Activated T-helper 1 cell treated with anti-CD3 and anti-CD28 coated beads, Interleukin-2, amount 50 U/mL, for 16 hours (primary cell): ENCODE data around the gene TMCO4.

Source experiments
- DNase-seq, 2 donors: peaks; one replicate each; pipeline ENCODE4 v3.0.0-alpha.2; 2020; ENCODE audit warnings: low read depth in 1 of 2, low spot score in 1 of 2

Gene TMCO4

DNA sequence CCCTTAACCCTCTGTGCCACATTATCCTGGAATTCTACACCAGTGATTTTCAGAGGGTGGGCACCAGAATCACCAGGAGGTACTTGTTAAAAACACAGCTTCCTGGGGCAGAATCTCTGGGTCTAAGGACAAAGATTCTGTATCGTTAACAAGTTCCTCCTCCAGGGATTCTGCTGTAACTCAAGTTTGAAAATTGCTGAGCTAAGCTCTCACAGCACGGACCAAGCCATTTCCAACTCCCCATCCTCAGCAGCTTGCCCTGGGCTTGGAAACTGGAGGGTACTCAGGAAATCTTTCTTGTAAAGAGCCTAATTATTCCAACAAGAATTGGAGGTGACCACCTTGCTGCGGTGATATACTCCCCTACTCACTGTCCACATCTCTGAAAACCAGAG is 48.8 kb downstream of the TMCO4 start:
- no peak for DNase-seq

DNA sequence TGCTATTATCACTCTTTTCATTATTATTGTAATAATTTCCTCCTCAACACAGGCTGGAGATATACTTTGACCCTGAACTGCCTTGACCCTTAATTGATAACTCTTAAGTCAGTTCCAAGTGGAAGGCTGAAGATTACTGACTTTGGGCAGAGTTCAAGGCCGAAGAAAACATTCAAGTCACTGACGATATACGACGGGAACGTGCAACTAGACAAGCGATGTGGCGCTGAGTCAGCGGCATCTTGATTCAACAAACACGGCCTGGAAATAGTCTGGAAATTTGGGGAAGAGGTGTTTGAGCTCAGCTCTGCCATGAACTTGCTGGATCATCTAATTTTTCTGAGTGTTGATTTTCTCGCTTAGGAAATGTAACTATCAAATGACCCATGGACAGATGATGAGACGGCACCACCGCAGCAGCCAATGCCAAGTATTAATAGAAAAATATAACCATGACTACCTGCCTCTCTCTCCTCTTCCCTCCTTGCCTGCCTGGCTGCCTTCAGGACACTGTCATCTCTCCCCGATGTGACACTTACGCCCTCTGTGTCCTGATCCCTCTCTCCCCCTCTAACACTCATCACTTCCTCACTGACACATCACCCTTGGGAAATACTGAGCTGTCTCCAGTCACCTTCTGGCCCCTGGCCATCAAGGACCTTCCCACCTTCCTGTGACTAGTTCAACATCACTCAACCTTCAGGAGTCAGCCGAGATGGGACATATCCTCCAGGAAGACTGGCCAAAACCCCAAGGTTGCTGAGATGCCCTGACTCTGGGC is 49.4 kb downstream of the TMCO4 start:
- no peak for DNase-seq

DNA sequence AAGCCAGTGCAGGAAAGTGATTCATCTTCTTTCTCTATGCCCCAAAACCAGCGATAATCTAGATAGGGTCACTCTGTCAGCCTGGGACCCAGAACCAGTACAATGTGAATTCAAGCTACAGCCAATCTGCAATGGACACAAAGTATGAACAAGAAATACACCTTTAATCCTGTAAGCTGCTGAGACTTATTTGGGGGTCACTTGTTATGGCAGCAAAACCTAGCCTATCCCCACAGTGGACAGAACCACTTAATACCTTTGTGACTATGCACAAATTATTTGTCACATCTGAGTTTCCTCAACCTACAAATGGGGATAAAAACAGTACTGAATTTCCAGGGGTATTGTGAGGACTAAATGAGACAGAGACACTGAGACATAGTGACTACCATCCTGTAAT is 50.0 kb downstream of the TMCO4 start:
- no peak for DNase-seq

- DNase-seq, result no peak
Measured at GRCh38 chr1:19747761-19748160, 52.0 kb downstream of the TMCO4 start.

DNA sequence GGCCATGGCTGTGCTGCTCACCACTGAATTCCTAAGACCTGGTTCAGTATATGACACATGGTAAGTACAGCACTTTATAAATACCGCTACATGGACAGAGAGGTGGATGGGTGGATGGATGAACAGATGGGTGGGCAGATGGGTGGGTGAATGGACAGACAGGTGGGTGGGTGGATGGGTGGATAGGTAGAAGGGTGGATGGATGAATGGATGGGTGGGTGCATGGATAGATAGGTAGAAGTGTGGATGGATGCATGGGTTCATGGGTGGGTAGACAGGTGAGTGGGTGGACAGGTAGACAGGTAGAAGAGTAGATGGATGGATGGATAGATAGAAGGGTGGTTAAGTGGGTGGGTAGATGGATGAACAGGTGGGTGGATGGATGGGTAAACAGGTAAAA is 54.8 kb downstream of the TMCO4 start:
- DNase-seq, result no peak

- DNase-seq, result no peak
Measured at GRCh38 chr1:19744335-19744743, 55.4 kb downstream of the TMCO4 start.

DNA sequence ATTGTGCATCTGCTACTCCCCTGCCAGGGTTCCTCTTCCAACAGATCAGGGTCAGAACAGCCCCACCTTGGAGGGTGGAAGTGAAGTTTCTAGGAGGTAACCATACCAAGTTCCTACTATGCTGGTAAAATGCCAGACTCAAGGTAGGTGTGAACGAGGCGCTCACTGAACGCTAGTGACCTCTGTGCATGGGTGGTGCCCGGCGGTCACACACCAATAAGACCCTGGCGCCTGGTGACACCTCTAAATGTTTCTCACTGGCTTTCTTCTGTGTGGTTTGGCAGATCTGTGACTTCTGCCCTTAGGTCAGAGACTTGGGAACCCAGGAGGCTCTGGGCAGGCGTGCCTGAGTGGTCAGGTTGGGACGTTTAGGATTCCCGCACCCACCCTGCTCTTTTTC is 55.9 kb downstream of the TMCO4 start:
- no peak for DNase-seq

GRCh38 chr1:19743180-19743579 is 56.5 kb downstream of the TMCO4 start:
- no peak for DNase-seq

GRCh38 chr1:19739628-19740027 is 60.1 kb downstream of the TMCO4 start:
- DNase-seq, result no peak

- no peak for DNase-seq
Measured at GRCh38 chr1:19738669-19739068, 61.0 kb downstream of the TMCO4 start.

DNA sequence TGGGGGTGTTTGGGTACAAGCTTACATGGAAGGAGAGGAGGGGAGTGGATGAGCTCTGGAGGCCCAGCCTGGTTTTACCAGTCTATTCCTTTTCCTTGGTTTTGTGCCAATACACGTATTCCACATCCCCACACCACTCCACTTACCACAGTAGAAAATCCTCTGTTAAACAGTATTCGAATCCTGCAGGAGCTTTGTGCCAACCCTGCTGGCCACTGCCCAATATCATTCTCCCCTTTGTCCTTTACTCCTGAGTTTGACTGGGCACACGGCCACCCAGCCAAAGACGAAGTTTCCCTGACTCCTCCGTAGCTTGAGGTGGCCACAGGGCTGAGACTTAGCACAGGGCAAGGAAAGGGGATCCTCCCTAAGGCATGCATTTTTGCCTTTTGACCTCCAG is 61.6 kb downstream of the TMCO4 start:
- no peak for DNase-seq

DNA sequence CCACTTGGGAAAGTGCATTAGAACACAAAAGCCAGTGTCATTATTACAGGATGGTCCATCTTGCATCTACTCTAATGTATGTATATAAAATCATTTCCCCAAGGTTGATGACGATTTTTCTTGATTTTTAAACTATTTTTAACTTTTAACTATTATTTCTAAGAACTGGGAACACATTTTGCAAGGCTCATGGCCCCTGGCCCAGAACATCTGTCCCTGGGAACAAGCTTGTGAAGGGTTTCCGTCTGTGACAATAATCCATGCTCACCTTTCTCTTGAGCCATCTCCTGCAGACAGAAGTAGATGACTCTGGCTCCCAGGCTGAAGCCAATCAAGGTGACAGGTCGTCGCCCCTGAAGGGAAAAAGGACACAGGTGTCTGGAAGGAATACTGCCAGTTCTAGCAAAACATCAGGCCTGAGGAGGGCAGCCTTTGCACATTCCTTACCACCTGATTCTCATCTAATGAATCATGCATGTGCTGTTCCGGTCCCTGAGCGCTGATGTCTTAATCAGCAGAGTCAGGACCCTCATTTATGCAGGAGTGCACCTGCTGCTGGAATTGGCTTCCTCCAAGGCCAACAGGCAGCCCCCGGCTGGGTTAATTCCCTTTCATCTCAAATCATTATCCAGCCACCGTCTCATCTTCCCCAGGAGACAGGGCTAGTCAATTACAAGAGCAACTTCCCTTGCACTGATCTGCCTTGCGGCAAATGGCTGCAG is 62.5 kb downstream of the TMCO4 start:
- DNase-seq, result no peak

DNA sequence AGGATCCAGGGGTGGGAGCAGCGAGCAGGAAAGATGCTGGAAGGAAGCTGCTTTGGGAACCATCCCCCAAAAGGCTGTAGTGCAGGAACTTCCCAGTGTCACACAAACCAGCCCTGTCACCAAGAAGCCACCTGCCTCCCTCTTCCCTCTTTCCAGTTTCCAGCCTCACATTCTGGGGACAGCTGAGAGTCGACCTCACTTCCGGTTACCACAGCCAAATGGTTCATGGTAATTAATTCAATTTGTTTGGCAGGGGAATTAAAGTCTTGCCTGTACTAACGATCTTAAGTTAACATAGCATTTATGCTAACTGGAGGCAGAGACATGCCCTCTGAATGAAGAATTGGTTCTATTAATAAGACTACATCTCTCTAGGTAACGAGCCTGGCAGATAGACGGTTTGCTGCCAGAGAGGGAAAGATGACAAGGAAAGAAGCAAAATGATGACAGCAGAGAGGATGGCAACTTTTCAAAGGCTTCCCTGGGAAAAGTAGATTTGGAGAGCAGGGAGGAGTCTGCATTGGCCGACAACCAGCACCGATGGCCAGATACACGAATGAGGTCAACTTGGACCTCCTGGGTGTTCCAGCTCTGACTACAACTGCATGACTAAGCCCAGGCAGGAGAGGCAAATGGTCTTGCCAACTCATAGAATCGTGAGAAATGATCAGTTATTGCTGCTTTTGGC is 64.1 kb downstream of the TMCO4 start:
- DNase-seq, result no peak

DNA sequence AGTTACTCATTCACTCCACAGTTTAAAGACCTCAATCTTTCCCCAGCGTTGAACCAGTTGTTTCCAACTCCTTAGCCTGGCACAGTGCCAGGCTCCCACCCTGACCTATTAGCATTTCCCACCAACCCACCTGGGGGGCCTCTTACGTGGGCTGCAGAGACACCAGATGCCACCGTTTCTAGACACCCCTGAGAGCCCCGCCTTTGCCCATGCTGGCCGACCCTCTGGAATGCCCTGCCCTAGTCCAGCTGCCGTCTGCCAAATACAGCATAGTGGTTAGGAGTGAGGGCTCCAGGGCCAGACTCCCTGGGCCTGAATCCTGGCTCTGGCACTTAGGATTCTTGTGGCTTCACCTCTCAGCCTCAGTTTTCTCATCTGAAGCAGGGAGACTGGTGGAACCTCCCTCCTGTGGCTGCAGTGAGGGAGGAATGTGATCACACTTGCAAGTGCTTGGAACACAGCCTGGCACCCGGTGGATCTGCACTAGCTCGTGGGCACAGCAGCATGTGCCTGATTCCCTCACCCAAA is 65.2 kb downstream of the TMCO4 start:
- no peak for DNase-seq

DNA sequence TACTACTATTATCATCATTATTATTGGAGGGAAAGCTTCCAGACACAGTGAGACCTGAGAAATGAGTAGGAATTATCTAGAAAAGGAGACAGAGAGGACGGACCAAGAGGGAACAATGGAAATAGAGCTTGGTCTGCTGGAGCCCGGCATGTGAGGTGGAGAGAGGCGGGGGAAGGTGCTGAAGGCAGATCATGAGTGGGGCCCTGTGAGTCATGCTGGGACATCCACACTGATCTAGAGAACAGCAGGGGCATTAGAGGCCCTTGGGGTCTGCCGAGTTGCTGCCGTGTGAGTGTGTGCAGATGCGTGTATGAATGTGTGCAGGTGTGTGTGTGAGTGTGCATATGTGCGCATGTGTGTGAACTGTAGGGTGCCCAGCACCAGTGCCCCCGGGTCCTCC is 65.7 kb downstream of the TMCO4 start:
- no peak for DNase-seq

DNA sequence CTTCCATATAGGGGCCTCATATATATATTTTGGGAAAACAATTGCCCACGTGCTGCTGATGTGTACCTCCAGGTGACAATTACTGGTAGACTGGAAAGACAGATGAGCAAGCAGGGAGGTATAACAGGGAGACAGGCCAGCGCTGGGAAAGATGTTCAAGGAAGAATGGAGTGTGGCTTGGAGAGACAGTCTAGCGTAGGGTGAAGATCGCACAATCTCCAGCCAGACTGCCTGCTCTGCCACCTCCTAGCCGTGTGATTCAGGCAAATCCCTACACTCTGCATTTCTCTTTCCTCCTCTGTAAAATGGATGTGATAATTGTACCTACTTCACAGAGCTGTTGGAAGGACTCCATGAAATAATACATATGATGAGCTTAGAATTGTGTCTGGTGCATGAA is 66.1 kb downstream of the TMCO4 start:
- no peak for DNase-seq

- no peak for DNase-seq
Measured at GRCh38 chr1:19731311-19731821, 68.3 kb downstream of the TMCO4 start.

DNA sequence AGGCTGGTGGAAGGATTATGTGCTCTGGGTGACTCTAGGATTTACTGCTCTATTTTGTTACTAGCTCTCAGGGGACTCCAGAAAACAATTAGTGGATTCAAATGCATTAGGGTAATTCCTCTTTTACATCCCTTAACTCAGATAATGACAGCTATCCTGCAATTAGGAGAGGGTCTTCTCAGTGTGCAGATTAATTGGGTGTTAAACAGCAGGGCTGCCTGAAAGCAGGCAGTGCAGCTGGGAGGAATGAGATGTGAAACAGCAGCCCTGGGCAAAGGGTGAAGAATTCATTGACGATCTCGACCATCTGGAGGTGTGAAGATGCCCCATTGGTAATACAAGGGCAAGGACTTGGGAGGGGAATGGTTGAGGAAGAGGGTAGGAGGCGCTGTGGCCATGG is 68.9 kb downstream of the TMCO4 start:
- no peak for DNase-seq

GRCh38 chr1:19730232-19730631 is 69.5 kb downstream of the TMCO4 start:
- no peak for DNase-seq

- no peak for DNase-seq
Measured at GRCh38 chr1:19728413-19729145, 71.1 kb downstream of the TMCO4 start.

GRCh38 chr1:19725606-19726005 is 74.1 kb downstream of the TMCO4 start:
- no peak for DNase-seq
